ENCODE measurements around the gene ERMARD. TPM values are rescaled to one million over a fixed set of nuclear protein-coding genes. Genes with fewer than 3 reads are reported as not detected.

ERMARD gene
- total RNA-seq (2014; rRNA removed; shearing (Covaris generic)): 13.4 and 22.9 TPM in 2 replicates

DNA sequence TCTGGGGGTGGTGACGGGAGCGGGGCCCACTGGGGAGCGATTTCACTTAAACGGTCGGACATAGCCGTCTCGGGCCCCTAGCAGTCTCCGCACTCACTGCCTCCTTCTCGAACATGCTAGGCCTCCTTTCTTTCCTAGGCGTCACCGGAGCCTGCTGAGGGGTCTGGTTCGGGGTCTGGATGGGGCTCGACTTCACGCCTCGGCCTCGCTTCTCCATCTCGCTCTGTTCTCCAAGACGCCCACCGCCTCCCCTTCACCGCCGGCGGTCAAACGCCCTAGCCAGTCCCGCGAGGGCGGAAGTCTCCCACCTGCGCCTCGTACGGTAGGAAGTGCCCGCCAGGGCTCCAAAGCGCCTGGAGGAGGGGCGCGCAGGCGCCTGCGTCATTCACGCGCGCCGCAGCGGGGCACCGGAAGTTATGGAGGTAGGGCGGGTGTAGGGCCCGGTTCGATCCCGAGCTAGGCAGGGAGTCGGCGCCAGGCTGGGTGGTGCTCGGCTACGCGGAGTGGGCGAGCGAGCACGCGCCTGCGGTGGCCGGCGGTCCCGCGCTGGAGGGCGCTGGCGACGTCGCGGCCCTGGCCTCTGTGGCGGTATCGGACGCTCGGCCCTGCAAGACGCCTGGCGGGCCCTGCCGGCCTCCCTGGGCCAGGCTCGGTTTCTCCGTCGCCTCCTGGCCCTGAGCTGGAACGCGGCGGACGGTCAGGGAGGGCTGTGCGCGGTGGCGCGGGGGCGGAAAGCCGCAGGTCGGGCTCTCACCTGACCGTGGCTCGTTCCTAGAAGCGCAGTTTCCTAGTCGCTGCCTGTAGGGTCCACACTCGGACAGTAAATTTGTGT is at the start of gene ERMARD, which contains the start of gene DYNLT2:
Gene ERMARD, plus strand, starts transcription at position 381 of the 832 bp plus-strand sequence. Its CDS starts 36 bp downstream, at position 417.
Gene DYNLT2, minus strand, starts transcription at position 331 of the 832 bp plus-strand sequence. Its CDS starts 114 bp downstream, at position 217.
- H3K4me3 ChIP-seq (ENCODE audit: insufficient read depth, low read depth, low read length): peak within 1 kb of the TSS; percentile 93
- no peaks in the 10 kb centered on the region for H3K36me3 ChIP-seq (replicated peaks; ENCODE audit: control insufficient read depth, insufficient read depth, low read length)
- DNase-seq: peak; percentile 95
- H3K27me3 ChIP-seq (ENCODE audit: control insufficient read depth, insufficient read depth, low read length): no peaks in the 10 kb centered on the region

DNA sequence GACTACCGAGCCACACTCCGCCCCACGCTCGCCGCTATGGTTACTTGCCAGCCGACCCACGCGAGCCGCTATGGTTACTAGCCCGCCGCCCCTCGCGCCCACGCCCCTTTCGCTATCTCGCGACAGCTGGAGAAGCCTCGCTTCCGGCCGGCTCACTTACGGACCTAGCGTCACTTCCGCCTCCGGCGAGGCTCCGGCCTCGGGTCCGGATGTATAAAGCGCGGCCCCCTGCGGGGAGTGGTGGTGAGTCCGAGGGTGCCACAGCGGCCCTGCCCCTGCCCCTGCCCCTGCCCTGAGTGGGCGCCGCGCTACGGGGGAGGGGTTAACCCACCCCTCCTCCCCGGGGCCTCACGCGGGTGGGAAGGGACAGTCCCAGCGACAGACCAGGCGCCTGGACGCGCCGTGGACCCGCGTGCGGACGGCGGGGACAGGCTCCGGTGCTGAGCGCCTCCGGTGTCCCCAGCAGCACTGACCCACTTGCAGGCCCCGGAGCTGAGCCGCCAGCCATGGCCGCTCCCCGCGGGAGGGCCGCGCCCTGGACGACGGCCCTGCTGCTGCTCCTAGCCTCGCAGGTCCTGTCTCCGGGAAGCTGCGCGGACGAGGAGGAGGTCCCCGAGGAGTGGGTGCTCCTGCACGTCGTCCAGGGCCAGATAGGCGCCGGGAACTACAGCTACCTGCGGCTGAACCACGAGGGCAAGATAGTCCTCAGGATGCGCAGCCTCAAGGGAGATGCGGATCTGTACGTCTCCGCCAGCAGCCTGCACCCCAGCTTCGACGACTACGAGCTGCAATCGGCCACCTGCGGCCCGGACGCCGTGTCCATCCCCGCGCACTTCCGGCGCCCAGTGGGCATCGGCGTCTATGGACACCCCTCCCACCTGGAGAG is 49.2 kb upstream of the ERMARD start, which contains the start of the genes C6orf120 and WDR27:
Gene C6orf120, plus strand, starts transcription at position 173 of the 886 bp plus-strand sequence. Its CDS starts 334 bp downstream, at position 507.
Gene WDR27, minus strand, starts transcription at position 76 of the 886 bp plus-strand sequence. CDS start 13,024 bp downstream, outside the sequence.
- no peaks in the 10 kb centered on the region for H3K27me3 ChIP-seq (ENCODE audit: control insufficient read depth, insufficient read depth, low read length)
- DNase-seq: peak; percentile 96
- H3K4me3 ChIP-seq (ENCODE audit: insufficient read depth, low read depth, low read length): peak within 1 kb of the TSS; percentile 97
- peaks cover 3% of the 10 kb centered on the region for H3K36me3 ChIP-seq (replicated peaks; ENCODE audit: control insufficient read depth, insufficient read depth, low read length)

DNA sequence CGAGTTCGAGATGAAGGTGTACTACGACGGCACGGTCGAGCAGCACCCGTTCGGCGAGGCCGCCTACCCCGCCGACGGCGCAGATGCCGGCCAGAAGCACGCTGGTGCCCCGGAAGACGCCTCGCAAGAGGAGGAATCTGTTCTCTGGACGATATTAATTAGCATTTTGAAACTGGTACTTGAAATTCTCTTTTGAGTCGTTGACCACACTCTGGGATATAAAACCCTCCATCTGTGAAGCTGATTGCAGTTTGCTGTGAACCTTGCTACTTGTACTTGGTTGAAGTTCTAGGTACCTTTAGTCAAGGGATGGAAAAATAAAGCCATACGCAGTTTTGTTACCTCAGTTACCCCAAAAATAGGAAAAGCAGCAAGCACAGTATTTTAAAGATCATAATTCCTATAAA is 48.6 kb upstream of the ERMARD start:
- DNase-seq: no peak
- peaks cover 3% of the 10 kb centered on the region for H3K36me3 ChIP-seq (replicated peaks; ENCODE audit: control insufficient read depth, insufficient read depth, low read length)
- no peaks in the 10 kb centered on the region for H3K27me3 ChIP-seq (ENCODE audit: control insufficient read depth, insufficient read depth, low read length)
- peak overlapping the region; percentile 97 for H3K4me3 ChIP-seq (ENCODE audit: insufficient read depth, low read depth, low read length)

DNA sequence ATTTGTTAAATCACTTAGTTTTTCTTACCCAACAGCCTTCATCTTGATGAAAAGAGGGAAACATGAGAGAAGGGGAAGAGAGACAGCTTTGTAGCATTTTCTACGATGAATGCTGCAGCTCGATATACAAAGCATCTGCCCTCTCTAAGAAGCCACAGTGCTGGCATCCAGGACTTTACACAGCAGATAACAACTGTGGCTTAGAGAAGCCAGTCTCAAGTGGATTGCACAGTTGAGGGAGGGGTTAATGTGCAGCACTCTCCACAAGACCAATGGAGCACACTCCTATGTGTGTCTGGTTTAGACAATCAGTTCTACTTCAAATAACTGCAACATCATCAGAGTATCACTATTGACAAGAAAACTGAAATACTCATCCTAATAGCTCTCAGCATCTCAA is 43.6 kb upstream of the ERMARD start:
- H3K4me3 ChIP-seq (ENCODE audit: insufficient read depth, low read depth, low read length): no peak overlapping the region
- no peaks in the 10 kb centered on the region for H3K27me3 ChIP-seq (ENCODE audit: control insufficient read depth, insufficient read depth, low read length)
- no peak for DNase-seq
- H3K36me3 ChIP-seq (replicated peaks; ENCODE audit: control insufficient read depth, insufficient read depth, low read length): peaks cover 6% of the 10 kb centered on the region

DNA sequence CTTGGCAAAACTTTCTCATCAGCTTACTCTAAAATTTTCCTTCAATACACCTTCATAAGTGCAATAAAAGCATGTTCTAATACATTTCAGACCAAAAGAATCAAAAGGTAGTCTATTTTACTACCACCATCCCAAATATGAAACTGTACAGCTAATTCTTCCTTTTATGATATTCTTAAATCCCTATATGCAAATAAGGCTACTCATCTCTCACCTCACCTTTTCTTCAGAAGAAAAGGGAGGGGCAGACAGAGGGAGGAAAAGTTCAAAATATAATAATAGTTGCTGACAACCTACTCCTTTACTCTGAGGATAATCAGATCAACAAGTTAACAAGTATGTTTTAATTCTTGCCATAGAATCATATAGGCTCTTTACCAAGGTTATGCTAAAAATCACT is 42.1 kb upstream of the ERMARD start:
- no peak for DNase-seq
- Histone ChIP-seq H3K4me3 (ENCODE audit: insufficient read depth, low read depth, low read length) (no peak overlapping the region), H3K36me3 (replicated peaks; ENCODE audit: control insufficient read depth, insufficient read depth, low read length) (peaks cover 10% of the 10 kb centered on the region), H3K27me3 (ENCODE audit: control insufficient read depth, insufficient read depth, low read length) (no peaks in the 10 kb centered on the region)

DNA sequence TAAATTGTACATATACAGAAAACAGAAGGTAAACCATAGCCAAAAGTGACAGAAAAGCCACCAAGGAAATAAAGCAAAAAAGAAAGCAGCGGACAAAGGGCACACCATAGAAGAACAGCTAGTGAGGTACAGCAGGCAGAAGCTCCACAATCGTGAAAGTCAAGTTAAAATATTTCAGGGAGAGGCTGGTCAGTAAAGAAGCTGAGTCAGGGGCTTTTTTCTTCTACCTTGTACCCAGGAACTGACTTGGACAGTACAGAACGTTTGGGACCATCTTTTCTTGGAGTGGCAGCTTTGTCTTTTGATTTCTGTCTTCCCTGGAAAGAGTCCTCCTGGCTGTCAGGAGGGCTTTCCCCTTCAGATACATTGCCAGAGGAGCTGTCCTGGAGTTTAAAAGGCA is 41.4 kb upstream of the ERMARD start:
- Histone ChIP-seq H3K36me3 (replicated peaks; ENCODE audit: control insufficient read depth, insufficient read depth, low read length) (peaks cover 11% of the 10 kb centered on the region), H3K27me3 (ENCODE audit: control insufficient read depth, insufficient read depth, low read length) (no peaks in the 10 kb centered on the region), H3K4me3 (ENCODE audit: insufficient read depth, low read depth, low read length) (no peak overlapping the region)
- no peak for DNase-seq

DNA sequence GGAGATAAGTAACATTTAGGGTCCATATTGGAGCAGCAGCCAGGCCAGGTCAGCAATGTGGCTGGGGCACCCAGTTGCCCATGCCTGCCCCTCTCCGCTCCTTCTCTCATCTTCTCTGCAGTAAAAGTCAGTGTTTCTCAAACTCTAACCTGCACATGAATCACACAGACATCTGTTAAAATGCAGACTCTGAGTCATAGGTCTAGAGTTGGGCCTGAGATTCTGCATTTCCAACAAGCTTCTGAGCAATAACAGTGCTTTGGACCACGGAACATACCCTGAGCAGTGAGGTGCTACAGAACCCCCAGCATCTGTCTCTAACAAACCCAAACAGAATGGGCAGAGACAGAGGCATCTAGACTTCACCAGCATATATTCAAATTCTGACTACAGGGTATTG is 37.2 kb upstream of the ERMARD start:
- H3K27me3 ChIP-seq (ENCODE audit: control insufficient read depth, insufficient read depth, low read length): no peaks in the 10 kb centered on the region
- H3K36me3 ChIP-seq (replicated peaks; ENCODE audit: control insufficient read depth, insufficient read depth, low read length): peaks cover 13% of the 10 kb centered on the region
- no peak overlapping the region for H3K4me3 ChIP-seq (ENCODE audit: insufficient read depth, low read depth, low read length)
- no peak for DNase-seq

DNA sequence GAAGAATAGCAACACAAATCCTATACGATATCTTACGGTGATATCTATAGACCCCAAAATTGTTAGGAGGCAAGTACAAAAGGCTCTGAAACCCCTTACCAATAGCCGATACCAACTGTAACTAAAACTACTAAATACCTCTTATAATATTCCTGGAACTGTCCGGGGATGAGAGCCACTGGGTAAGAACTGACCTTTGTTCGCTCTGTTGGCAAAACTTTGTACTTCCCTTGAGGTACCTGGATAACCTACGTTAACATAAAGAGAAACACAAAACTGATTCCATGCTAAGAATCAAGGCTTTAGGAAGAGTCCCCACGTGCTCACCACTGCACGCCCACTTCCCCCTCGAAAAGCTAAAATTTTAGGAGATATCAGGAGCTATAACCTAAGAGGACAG is 36.8 kb upstream of the ERMARD start:
- Histone ChIP-seq H3K36me3 (replicated peaks; ENCODE audit: control insufficient read depth, insufficient read depth, low read length) (peaks cover 13% of the 10 kb centered on the region), H3K27me3 (ENCODE audit: control insufficient read depth, insufficient read depth, low read length) (no peaks in the 10 kb centered on the region), H3K4me3 (ENCODE audit: insufficient read depth, low read depth, low read length) (no peak overlapping the region)
- no peak for DNase-seq

DNA sequence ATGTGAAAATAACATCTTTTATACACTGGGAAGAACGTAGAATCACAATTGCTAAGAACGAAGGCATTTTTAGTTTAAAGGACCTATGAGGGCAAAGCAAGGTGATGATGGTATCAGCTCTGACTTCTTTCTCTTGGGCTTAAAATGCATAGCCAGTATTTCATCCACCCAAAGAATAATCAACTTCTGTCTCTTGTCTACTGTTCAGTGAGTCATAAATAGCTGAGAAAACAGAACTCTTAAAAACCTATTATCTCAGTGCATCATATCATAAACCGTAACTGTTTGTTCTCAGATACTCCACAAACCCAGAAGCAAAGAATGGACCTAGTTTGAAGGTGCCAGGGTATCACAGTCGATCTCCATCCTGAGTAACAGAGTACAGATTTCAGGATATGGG is 32.3 kb upstream of the ERMARD start:
- Histone ChIP-seq H3K36me3 (replicated peaks; ENCODE audit: control insufficient read depth, insufficient read depth, low read length) (peaks cover 7% of the 10 kb centered on the region), H3K27me3 (ENCODE audit: control insufficient read depth, insufficient read depth, low read length) (no peaks in the 10 kb centered on the region), H3K4me3 (ENCODE audit: insufficient read depth, low read depth, low read length) (no peak overlapping the region)
- DNase-seq: no peak

DNA sequence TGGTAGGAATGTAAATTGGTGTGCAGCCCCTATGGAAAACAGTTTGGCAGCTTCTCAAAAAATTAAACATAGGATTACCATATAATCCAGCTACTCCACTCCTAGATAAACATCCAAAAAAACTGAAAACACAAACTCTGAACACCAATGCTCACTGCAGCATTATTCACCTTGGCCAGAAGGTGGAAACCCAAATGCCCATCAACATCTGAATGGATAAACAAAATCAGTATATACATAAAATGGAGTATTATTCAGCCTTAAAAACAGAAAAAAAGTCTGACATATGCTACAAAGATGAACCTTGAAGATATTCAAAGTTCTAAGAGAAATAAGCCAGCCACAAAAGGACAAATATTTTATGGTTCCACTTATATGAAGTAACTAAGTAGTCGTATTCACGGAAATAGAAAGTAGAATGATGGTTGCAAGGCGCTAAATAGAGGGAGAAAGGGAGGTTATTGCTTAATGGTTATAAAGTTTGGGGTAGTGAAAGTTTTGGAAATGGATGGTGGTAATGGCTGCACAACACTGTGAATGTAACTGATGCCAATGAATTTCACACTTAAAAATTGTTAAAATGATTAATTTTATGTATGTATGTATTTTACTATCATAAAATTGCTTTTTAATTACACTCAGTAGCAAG is 31.1 kb upstream of the ERMARD start:
- peaks cover 2% of the 10 kb centered on the region; the same call in 1 of the 2 replicates for H3K27me3 ChIP-seq (ENCODE audit: control insufficient read depth, insufficient read depth, low read length)
- no peak for DNase-seq
- peaks cover 3% of the 10 kb centered on the region for H3K36me3 ChIP-seq (replicated peaks; ENCODE audit: control insufficient read depth, insufficient read depth, low read length)
- no peak overlapping the region for H3K4me3 ChIP-seq (ENCODE audit: insufficient read depth, low read depth, low read length)

DNA sequence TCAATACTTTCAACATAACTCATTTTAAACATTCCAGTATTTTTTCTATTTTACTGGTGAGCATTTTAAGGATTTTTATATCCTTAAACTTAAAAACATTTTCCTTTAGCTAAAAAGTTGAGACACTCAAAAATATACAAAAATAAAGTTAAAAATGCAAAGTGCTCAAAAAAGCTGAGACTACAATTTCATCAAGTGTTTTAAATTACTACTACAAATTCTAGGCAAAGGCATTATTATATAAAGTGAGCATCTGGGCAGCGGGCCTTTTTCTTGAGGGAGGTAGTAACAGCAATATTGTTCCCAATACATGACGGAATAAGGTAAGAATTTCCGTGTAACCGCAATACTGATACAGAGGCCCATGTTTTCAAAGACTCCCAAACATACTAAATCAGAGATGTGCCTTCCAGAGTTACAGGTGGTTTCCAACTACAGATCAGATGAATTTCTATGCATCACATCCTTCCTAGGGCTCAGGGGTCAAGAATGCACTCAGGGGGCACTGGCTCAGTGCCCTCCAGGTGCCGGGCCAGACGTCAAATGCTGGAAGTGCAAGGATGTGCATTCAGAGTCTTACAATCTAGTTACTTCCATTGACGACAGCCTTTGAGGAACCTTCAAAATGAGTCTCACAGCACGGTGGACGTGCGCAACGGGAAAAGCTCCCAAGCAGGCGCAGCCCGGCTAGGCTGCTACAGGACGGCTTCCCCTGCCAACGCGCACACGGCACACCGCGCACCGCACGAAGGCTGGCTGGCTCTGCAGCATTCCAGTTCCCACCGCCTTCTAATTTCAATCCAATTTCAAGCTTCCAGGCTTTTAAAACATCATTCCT is 28.8 kb upstream of the ERMARD start:
- DNase-seq: peak; percentile 62
- Histone ChIP-seq H3K27me3 (ENCODE audit: control insufficient read depth, insufficient read depth, low read length) (peaks cover 2% of the 10 kb centered on the region; the same call in 1 of the 2 replicates), H3K36me3 (replicated peaks; ENCODE audit: control insufficient read depth, insufficient read depth, low read length) (no peaks in the 10 kb centered on the region)

DNA sequence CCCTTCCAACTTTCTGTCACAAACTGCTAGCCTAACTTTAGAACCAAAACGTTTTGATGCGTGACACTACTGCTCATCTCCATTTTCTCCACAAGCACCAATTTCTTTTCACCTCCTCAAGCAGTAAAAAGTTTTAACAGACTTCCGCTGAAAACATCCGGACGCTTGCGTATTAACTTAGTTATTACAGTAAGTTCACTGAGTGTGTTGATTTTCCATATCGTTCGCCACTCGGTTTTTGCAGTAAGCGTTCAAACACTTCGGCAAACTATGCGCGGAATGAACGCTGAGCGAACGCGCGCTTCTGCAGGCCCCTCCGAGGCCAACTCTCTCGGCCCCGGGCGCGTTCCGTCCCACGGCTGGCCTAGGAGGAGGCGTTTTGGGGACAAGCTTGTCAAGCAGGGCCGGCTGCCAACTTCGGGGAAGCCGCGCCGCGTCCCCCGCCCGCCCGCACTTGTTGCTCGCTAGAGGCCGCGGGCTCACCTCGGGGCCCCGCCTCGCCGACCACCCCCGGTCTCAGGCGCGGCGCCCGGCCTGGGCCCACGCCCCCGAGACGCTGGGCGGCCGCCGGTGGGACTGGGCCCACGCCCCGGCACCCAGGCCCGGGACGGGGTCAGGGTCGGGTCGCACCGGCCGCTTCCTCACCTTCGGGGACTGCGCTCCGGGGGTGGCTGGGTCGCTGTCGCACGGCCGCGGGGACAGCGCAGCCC is 28.1 kb upstream of the ERMARD start:
- DNase-seq: peak; percentile 83
- Histone ChIP-seq H3K27me3 (ENCODE audit: control insufficient read depth, insufficient read depth, low read length) (peaks cover 2% of the 10 kb centered on the region; the same call in 1 of the 2 replicates), H3K4me3 (ENCODE audit: insufficient read depth, low read depth, low read length) (peak overlapping the region; percentile 63), H3K36me3 (replicated peaks; ENCODE audit: control insufficient read depth, insufficient read depth, low read length) (no peaks in the 10 kb centered on the region)

More for the DNA sequence above, 28.8 kb upstream of the ERMARD start:
- peak overlapping the region; percentile 63 for H3K4me3 ChIP-seq (ENCODE audit: insufficient read depth, low read depth, low read length)

DNA sequence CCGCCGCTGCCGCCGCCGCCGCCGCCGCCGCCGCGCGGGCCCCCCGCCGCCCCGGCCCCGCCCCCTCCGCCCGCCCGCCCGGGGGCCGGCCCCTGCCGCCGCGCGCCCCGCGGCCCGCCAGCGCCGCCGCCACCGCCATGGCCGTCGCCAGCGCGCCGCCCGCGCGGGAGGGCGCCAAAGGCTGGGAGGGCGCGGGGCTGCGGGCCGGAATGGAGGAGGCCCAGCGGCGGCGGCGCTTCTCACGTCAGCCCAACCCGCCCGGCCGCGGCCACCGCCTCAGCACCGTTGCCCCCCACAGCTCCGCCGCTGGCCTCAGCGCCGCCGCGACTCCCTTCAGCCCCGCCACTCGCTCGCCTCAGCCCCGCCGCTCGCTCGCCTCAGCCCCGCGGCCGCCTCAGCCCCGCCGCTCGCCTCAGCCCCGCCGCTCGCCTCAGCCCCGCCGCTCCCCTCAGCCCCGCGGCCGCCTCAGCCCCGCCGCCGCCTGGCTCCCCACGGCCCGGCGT is 27.4 kb upstream of the ERMARD start:
- peak; percentile 89 for DNase-seq
- peak overlapping the region; percentile 45 for H3K4me3 ChIP-seq (ENCODE audit: insufficient read depth, low read depth, low read length)
- peaks cover 2% of the 10 kb centered on the region; the same call in 1 of the 2 replicates for H3K27me3 ChIP-seq (ENCODE audit: control insufficient read depth, insufficient read depth, low read length)
- H3K36me3 ChIP-seq (replicated peaks; ENCODE audit: control insufficient read depth, insufficient read depth, low read length): no peaks in the 10 kb centered on the region

Measured in H7 (cell line).